NB4 (cell line): ENCODE data around the gene PHOX2A.

ENCODE experiments used
- DNase-seq: peaks from one replicate; pipeline ENCODE4 v3.0.0; 2010; ENCODE audit warnings: low read depth
- H3K4me3 ChIP-seq: one replicate; pipeline ENCODE4 v1.5.1; 2011; ENCODE audit warnings: mild to moderate bottlenecking, low read depth, low read length, moderate library complexity
- MYC ChIP-seq: IDR thresholded peaks from 2 replicates; pipeline ENCODE4 v1.6.1; 2011; ENCODE audit warnings: low read depth, low read length
- POLR2A ChIP-seq: IDR thresholded peaks from 2 replicates; pipeline ENCODE4 v1.6.1; 2011; ENCODE audit warnings: mild to moderate bottlenecking; ENCODE audit not compliant: insufficient read length; ENCODE audit errors: extremely low read depth
- TF ChIP-seq, protein P1 (sequence below): IDR thresholded peaks from one replicate; pipeline ENCODE4 v1.5.1; 2012; ENCODE audit warnings: low read depth, low read length
- TF ChIP-seq, protein P2 (sequence below): IDR thresholded peaks from 2 replicates; pipeline ENCODE4 v1.6.1; 2011; ENCODE audit warnings: low read depth, low read length

PHOX2A gene

DNA sequence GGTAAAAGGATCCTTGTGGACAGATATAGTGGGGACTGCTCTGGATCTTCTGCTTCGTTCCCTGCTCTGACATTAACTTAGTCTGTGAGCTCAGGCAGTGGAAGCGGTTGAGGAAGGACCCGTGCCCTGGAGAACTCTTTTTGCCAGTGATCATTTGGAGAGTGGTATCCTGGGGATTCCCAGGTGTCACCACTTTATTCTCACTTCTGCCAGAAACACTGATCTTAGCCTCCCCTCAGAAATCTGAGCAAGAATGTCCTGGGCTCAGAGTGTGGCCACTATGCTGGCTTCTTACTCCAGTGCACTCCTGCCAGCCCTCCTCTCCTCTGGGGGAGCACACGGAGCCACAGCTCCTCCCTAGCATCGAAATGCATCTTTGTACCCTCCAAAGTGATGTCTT is 7.6 kb upstream of the PHOX2A start:
- H3K4me3 ChIP-seq = no peak overlapping the region
- TF ChIP-seq MYC (no peak), POLR2A (no peak)
- TF ChIP-seq, protein P1, sequence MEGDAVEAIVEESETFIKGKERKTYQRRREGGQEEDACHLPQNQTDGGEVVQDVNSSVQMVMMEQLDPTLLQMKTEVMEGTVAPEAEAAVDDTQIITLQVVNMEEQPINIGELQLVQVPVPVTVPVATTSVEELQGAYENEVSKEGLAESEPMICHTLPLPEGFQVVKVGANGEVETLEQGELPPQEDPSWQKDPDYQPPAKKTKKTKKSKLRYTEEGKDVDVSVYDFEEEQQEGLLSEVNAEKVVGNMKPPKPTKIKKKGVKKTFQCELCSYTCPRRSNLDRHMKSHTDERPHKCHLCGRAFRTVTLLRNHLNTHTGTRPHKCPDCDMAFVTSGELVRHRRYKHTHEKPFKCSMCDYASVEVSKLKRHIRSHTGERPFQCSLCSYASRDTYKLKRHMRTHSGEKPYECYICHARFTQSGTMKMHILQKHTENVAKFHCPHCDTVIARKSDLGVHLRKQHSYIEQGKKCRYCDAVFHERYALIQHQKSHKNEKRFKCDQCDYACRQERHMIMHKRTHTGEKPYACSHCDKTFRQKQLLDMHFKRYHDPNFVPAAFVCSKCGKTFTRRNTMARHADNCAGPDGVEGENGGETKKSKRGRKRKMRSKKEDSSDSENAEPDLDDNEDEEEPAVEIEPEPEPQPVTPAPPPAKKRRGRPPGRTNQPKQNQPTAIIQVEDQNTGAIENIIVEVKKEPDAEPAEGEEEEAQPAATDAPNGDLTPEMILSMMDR = no peak
- TF ChIP-seq, protein P2, sequence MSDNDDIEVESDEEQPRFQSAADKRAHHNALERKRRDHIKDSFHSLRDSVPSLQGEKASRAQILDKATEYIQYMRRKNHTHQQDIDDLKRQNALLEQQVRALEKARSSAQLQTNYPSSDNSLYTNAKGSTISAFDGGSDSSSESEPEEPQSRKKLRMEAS = no peak
- DNase-seq = no peak

DNA sequence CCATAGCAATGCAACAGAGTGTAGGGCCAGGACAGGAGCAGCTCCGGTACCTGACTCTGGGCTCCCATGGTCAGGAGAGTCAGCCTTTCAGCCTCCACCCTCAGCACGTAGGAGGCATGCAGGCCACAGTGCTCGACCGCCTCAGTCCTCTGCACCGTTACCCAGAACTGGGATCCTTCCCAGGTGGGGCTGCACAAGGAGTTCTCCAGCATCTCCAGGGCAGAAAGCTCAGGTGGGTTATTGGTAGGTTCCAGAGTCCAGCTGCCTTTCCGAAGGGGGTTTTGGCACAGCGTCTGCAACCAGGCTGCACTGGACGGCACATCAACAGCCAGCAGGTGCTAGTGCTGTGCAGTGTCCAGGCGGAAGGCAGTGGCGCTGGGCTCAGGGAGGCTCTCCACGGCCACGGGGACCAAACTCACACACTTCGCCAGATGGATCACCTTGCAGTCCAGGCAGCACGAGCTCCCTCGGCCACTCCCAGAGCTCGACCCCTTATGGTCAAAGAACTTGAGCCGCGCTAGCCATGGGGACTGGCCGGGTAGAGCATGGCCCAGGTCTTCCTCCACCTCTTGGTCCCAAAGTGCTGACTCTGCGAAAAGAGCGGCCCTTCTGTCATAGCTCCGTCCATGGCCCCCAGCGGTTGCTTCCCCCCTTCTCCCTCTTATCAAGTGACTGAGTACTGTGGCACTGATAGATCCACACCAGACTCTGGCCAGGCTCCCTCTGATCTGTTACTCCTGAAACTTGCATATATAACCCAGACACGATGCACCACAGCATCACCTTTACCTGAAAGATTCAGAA is 6.9 kb upstream of the PHOX2A start:
- no peak for TF ChIP-seq MYC
- TF ChIP-seq, protein P2 = no peak

DNA sequence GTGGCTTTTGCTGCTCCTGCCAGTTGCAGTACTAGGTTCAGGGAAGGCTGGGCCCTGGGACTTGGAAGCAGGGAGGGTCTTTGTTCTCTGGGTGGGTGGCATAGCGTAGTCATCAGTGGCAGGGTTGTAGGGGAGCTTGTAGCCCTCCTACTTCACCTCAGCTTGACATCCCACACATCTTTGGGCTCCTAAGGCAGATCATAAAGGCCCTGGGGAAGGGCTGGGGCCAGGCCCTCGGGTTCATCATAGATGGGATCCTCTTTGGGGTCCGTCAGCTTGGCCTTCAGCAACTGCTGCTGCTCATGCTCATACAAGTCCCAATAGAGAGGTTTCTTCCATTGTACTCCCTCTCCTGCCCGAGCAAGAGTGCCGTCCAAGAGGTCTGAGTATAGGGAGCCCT is 6.0 kb upstream of the PHOX2A start:
- no peak overlapping the region for H3K4me3 ChIP-seq
- DNase-seq = no peak
- no peak for TF ChIP-seq MYC
- TF ChIP-seq, protein P2 = no peak
- TF ChIP-seq POLR2A = no peak
- TF ChIP-seq, protein P1 = no peak

More for the DNA sequence above, 6.9 kb upstream of the PHOX2A start:
- no peak overlapping the region for H3K4me3 ChIP-seq
- no peak for DNase-seq

DNA sequence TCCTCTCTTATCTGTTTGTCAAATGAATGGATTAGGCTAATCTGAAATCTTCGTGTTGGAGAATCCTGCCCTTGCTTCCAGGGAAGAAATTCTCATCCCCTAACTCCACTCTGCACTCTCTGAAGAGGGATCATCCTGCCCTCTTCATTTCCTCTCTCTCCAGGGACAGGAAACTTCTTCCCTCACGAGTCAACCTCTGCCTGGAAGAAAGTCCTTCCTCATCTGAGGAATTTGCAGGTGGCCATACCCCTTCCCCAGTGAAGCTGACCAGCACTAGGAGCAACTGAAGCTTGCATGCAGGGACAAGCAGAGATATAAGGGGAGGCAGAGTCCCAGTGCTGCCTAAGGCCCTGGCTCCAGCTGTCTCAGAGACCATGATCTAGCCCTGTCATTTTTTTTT is 3.6 kb upstream of the PHOX2A start:
- H3K4me3 ChIP-seq = no peak overlapping the region
- TF ChIP-seq, protein P2 = no peak
- no peak for TF ChIP-seq MYC
- no peak for TF ChIP-seq POLR2A
- TF ChIP-seq, protein P1 = no peak
- no peak for DNase-seq

DNA sequence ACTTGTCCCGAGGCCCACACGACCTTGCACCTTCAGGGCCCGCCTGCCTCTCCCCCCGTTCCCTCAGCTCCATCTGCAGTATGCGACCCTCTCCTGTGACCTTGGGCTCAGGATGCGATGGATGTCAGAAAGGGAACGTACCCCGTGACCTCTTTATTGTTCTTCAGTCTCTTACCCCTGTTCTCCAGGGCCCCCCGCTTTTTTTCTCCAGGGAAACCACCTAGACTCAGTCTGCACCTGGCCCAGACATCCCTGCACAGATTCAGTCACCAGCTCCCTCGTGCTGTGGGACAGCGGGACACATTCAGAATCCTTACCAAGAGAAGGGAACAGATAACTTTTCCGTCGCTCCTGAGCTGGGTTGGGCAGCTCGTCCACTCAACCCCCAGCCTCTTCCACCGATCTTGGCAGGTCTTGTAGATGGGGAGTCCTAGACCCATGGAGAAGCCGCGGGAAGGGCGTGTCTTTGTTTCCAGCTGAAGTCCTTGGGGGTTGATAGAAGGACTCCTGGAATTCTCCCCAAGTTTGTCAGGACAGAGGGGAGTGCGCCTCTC is 1.4 kb upstream of the PHOX2A start:
- DNase-seq = no peak
- no peak overlapping the region for H3K4me3 ChIP-seq
- TF ChIP-seq POLR2A = no peak
- TF ChIP-seq, protein P2 = no peak
- TF ChIP-seq MYC = no peak
- TF ChIP-seq, protein P1 = no peak

DNA sequence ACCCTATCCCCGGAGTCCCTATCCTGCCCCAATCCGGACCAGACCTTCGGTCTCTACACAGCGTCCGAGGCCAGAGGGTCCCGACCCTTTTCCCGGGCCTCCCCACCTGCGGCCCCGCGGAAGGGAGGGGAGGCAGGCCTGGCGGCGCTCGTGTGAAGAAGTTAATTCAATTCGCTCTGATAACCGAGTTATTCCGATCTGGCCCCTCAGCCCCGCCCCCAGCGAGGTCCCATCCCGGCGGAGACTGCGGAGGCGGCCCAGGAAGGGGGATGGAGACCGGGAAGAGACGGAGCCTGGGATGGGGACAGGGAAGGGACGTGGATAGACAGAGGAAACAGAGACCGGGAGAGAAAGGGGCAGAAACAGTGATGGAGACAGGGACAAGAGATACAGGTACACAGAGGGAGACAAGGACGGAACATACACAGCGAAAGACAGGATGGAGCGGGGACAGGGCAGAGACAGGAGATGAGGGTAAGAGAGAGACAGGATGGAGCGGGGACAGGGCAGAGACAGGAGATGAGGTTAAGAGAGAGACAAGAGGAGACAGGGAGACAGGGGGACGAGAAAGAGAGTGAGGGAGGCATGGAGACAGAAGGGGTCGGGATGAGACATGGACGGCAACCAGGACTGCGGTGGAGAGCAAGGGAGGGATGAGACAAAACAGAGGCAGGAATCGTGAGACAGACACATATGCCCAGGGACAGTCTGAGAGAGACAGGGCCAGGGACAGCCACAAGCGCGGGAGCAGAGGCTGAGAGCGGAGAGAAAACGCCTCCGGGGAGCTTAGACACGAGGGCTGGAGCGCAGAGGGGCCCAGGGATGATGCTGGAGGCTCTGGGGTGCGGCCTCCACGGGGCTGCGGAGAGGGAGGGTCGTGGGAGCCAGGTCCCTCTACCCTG is 636 bp upstream of the PHOX2A start:
- no peak overlapping the region for H3K4me3 ChIP-seq
- no peak for DNase-seq
- TF ChIP-seq, protein P1 = no peak
- TF ChIP-seq, protein P2 = no peak
- TF ChIP-seq POLR2A (no peak), MYC (no peak)
